NB4 (cell line): ENCODE measurements around the gene PPP4R4.

ENCODE experiments used
- DNase-seq: peaks from one replicate; pipeline ENCODE4 v3.0.0; 2010; ENCODE audit warnings: low read depth
- H3K4me3 ChIP-seq: one replicate; pipeline ENCODE4 v1.5.1; 2011; ENCODE audit warnings: mild to moderate bottlenecking, low read depth, low read length, moderate library complexity
- CTCF ChIP-seq: IDR thresholded peaks from one replicate; pipeline ENCODE4 v1.5.1; 2012; ENCODE audit warnings: low read depth, low read length
- MAX ChIP-seq: IDR thresholded peaks from 2 replicates; pipeline ENCODE4 v1.6.1; 2011; ENCODE audit warnings: low read depth, low read length
- MYC ChIP-seq: IDR thresholded peaks from 2 replicates; pipeline ENCODE4 v1.6.1; 2011; ENCODE audit warnings: low read depth, low read length
- POLR2A ChIP-seq: IDR thresholded peaks from 2 replicates; pipeline ENCODE4 v1.6.1; 2011; ENCODE audit warnings: mild to moderate bottlenecking; ENCODE audit not compliant: insufficient read length; ENCODE audit errors: extremely low read depth

PPP4R4 gene

GRCh38 chr14:94192536-94192935, 18.4 kb downstream of the PPP4R4 start:
- TF ChIP-seq CTCF (no peak), MYC (no peak), POLR2A (no peak), MAX (no peak)
- no peak overlapping the region for H3K4me3 ChIP-seq
- no peak for DNase-seq

GRCh38 chr14:94193776-94194175, 19.7 kb downstream of the PPP4R4 start:
- no peak for DNase-seq
- TF ChIP-seq CTCF, result no peak
- no peak for TF ChIP-seq MAX
- no peak for TF ChIP-seq MYC
- no peak overlapping the region for H3K4me3 ChIP-seq

- no peak for DNase-seq
- no peak overlapping the region for H3K4me3 ChIP-seq
- TF ChIP-seq MAX (no peak), CTCF (no peak), MYC (no peak), POLR2A (no peak)
Observed at GRCh38 chr14:94196057-94196456, 21.9 kb downstream of the PPP4R4 start.

- H3K4me3 ChIP-seq, result no peak overlapping the region
- no peak for TF ChIP-seq MYC
- no peak for TF ChIP-seq POLR2A
- TF ChIP-seq MAX, result no peak
- no peak for TF ChIP-seq CTCF
- DNase-seq, result no peak
Observed at GRCh38 chr14:94203473-94204210, 29.5 kb downstream of the PPP4R4 start.

- DNase-seq, result peak; percentile 71
- no peak overlapping the region for H3K4me3 ChIP-seq
- no peak for TF ChIP-seq MAX
- no peak for TF ChIP-seq CTCF
- no peak for TF ChIP-seq POLR2A
- TF ChIP-seq MYC, result no peak
Observed at GRCh38 chr14:94213021-94213420, 38.9 kb downstream of the PPP4R4 start.

GRCh38 chr14:94213741-94214140, 39.6 kb downstream of the PPP4R4 start:
- no peak overlapping the region for H3K4me3 ChIP-seq
- TF ChIP-seq CTCF (no peak), MYC (no peak), POLR2A (no peak), MAX (no peak)
- DNase-seq, result peak; percentile 60
